GM18868 (cell line): Measurements from ENCODE around the gene KLC4.
A peak's percentile ranks its signal among the peaks of the same experiment; 100 is the strongest.

ENCODE experiments used
- ATAC-seq: cut with Tn5 transposase; IDR thresholded peaks from one replicate; pipeline ENCODE4 v1.9.1; 2021; ENCODE audit warnings: mild to moderate bottlenecking, moderate library complexity; ENCODE audit not compliant: unreplicated experiment

The KLC4 gene

DNA sequence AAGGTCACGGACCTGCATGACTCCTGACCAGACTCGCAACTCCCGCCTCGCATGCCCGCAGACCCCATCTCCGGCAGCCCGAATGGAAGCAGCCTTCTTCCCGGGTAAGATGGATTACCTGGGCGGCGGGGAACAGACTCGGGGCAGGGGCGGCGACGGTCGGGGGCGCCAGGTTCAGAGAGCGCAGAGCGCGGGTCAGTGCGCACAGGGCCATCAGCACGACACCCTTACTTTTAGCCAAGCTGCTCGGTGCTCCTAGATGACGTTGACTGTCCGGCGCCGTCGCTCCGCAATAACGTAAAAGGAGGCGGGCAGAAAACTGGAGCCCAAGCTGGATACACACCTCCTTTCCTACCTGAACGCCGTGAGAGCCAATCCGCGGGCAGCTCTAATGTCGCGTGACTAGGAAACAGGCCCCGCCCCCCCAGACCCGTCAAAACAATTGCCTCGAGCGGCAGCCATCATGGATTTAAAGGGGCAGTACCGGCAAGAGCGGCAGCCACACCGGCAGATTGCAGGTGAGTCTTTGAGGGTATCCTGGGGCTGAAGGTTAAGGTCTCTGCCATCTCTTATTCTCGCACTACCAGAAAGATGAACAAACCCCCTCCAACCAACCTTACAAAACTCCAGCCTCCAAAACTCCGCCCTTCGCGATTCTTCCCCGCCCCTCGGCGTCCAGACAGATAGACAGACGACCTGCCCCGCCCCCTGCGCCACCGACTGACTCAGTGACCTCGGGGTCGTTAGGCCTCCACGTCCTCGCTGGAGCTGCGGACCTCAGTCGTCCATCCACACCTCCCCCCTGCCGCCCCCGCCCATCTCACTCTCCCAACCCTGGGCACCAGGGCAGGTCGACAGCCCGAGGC lies at the start of gene KLC4, which contains the start of gene MRPL2:
KLC4 (plus strand) TSS at position 464 of the 866 bp plus-strand sequence. CDS start 1,705 bp downstream, outside the sequence.
MRPL2 (minus strand) TSS at position 267 of the 866 bp plus-strand sequence; CDS start at position 214, 53 bp downstream.
- peak; percentile 90 for ATAC-seq

- ATAC-seq = no peak
Measured at GRCh38 chr6:43011207-43011606, 48.2 kb upstream of the KLC4 start.

GRCh38 chr6:43012364-43012763 lies 47.1 kb upstream of the KLC4 start:
- no peak for ATAC-seq

DNA sequence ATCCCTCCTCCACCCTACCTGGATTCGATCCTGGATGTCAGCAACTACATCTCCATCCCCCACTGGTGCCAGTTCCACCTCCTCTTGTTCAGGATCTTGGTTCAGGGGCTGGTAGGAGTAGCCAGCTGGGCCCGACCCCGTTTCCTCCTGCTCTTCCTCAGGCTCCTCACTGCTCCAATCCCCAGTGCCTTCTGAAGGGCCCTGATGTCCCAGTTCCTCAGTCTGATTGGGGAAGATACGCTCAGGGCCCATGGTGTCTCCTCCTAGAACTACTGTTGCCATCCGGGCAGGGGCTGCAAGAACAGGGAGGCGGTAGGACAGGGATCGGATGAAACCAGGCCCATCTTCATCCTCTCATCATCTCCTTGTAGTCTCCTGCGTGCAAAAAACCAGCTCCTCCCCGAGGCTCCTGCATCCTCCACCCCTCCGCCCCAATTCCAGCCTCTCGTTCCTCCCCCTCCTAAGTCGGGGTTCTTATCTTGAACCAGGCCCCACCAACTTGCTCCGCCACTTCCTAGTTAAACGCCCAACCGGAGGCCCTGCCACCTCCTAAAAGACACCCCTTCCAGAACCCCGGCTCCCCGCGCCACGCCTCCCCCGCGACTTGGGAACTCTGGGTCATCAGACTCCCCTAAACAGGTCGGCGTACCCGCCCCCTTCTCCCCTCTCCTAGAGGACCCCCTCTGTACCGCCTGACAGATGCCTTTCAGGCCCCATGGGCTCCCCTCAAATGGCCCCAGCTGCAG lies 46.2 kb upstream of the KLC4 start:
- peak; percentile 2 for ATAC-seq

DNA sequence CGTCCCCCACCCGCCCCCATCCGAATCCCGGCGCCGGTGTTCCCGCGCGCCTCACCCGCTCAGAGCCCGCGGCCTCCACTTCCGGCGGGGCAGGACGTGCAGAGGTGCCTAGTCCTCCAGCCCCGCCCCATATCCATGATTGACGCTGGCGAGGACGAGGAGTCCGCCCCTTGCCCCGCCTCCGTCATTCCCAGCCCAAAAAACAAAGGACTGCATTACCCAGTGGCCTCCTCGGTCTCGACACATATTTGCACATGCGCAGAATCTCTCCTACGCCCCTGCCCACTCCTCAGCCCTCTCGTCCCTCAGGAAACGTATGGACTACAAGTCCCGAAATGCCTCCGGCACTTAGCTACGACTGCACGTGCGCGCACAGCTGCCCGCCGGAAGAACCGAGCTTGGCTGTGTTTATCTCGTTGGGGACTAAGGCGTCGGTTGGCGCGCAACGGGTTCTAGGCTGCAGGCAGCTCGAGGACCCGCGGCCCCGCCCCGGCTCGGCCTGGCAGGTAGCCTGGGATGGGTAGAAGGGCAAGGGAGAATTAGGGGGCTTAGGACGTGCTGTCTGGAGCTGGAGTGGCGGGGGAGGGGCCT lies 45.5 kb upstream of the KLC4 start, which contains the start of the genes KLHDC3 and MEA1:
KLHDC3 (plus strand) TSS at position 407 of the 591 bp plus-strand sequence. CDS start 2,944 bp downstream, outside the sequence.
MEA1 (minus strand) TSS at position 104 of the 591 bp plus-strand sequence. CDS start 133 bp downstream, outside the sequence.
- ATAC-seq = peak; percentile 91

- no peak for ATAC-seq
Measured at GRCh38 chr6:43014434-43014909, 45.0 kb upstream of the KLC4 start.

- ATAC-seq = no peak
Measured at GRCh38 chr6:43016176-43016942, 43.1 kb upstream of the KLC4 start.

DNA sequence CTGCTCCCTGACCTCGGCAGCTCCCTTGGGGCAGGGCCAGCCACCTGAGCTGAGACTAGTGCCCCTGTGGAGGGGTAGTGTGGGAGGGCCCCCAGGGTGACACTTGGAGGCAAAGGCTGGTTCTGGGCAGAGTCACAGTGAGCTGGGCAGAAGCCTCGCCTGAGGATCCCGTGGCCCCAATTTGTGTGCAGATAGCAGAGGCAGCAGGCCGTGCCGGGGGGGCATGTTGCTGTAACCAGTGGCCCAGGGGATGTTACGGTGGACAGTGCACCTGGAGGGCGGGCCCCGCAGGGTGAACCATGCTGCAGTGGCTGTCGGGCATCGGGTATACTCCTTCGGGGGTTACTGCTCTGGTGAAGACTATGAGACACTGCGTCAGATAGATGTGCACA lies 42.5 kb upstream of the KLC4 start:
- no peak for ATAC-seq

DNA sequence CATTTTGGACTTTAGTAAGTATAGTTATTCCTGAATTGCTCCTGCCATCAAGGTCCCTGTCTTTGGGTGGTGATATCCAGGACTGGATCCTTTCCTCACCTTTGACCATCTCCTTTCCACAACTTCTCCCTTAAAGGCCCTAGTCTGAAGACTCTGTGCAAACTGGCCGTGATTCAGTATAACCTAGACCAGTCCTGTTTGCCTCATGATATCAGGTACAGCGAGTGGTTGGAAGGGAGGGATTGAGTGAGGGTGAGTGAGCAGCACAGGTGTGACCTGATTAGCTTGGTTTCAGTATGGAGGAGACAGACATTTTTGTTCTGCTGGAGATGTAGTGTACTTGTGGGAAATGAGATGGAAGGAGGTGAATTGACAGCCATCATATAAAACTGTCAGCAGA lies 40.3 kb upstream of the KLC4 start:
- no peak for ATAC-seq

DNA sequence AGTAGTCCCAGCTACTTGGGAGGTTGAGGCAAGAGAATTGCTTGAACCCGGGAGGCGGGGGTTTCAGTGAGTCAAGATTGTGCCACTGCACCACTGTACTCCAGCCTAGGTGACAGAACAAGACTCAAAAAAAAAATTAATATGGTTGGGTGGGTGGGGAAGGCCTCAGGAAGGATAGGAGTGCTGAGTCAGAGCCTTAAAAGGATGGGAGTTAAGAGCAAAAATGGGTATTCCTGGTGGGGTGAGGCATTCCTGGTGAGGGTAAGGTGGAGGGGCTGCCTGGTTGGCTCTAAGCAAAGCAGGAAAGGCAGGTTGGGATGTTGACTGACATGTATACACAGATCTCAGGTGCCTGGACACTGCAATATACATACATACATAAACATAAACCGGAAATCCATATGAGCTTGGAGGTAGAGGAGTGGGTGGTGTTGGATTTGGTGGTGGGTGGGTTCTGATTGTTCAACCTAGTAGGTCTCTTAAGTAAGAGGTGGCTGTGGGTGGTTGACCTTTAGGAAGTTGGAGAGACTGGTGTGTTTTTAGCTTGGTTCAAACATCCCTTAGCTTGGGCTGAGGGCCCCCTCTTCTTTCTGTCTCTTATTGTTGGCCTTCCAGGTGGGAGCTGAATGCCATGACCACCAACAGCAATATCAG lies 39.3 kb upstream of the KLC4 start:
- no peak for ATAC-seq

DNA sequence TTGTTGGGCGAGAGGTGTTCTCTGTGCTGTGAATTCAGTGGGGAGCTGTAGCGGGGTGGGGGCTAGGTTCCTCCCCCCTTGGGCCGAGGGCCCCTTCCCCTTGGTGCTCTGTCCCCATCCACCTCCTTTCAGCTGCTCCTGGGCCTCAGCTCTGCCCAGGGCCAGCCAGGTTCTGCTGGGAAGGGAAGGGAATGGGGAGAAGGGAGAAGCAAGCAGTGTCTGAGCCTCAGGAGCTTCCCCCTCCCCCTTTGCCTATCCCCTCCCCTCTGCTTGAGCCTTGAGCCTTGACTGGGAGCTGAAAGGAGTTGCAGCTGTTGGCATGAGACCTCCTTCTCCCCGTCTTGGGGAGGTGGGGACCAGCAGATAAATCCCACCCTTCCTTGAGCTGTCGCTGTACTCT lies 38.6 kb upstream of the KLC4 start:
- no peak for ATAC-seq

DNA sequence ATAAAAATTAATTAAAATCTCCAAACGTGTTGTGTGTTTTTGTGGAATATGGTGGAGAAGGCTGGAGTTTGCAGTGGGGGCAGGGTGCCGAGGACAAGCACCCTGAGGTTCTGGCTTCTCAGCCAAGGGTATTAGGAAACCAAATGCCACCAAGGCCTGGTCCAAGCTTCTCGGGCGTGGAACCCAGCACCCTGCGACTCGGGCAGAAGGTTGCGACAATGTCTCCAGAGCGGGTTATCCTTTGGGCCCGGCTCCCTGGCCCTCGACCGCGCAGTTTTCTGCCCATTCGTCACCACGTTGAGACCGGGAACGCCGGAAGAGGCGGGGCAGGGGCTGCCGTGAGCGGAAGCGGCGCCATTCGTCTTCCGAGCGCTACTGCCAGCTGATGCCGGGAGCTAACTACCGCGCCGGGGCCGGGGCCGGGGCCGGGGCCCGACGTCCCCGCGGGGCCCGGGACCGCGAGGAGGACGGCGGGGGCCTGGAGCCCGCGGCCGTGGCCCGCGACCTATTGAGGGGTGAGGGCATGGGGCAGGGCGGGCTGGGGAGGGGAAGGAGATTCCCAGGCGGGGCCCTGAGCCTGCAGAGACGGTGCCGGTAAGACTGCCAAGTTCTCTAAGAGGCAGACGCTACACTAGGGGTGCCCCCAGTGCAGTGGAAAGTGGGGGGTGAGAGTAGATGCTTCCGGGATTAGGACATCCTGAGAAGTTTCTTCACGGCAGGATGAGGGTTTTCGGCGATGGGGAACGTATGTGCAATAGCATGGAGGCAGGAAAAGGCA lies 38.0 kb upstream of the KLC4 start, which contains the start of gene RRP36:
RRP36 (plus strand) TSS at position 354 of the 778 bp plus-strand sequence; CDS start at position 386, 32 bp downstream.
- ATAC-seq = peak; percentile 81

- no peak for ATAC-seq
Measured at GRCh38 chr6:43024436-43024835, 35.0 kb upstream of the KLC4 start.

GRCh38 chr6:43026365-43026764 lies 33.1 kb upstream of the KLC4 start:
- no peak for ATAC-seq

- ATAC-seq = no peak
Measured at GRCh38 chr6:43029120-43029519, 30.3 kb upstream of the KLC4 start.

GRCh38 chr6:43032326-43032725 lies 27.1 kb upstream of the KLC4 start:
- no peak for ATAC-seq

DNA sequence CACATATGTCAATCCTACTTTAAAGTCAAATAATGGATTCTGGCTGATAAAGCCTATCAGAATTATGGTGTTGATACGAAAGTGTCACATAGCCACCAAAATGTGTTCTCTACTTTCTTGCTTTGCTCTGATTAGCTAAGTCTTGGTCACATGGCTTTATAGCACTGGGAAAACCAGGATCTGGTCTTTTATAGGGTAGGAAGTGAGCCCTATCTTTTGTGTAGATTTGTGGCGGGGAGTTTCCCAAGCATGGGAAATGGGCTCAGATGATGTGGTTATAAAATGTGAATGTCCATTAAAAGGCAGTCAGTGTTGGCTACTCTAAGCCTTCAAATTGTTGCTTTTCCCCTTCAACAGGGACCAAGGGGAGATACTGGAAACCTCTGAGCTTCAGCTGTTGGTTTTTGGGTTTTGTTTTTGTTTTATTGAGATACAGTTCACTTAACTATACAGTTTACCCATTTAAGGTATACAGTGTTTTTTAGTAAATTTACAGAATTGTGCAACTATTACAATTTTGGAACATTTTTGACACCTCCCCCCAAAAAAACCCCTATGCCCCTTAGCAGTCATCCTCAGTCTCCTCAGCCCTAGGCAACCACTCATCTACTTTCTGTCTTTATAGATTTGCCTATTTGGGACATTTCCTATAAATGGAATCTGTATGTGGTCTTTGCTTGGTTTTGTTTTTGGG lies 25.8 kb upstream of the KLC4 start:
- no peak for ATAC-seq

- no peak for ATAC-seq
Measured at GRCh38 chr6:43034190-43034525, 25.3 kb upstream of the KLC4 start.
